DOHH2 (cell line): ENCODE results near the gene NRCAM.

Experiments used
- H3F3A ChIP-seq: fragments of 200-600 bp; sonication (generic), shearing (Covaris generic); 2 replicates; pipeline ENCODE4 v1.6.0; 2016; ENCODE audit warnings: antibody characterized with exemption, mild to moderate bottlenecking; ENCODE audit not compliant: control insufficient read depth, insufficient read depth
- H3K27ac ChIP-seq: fragments of 200-600 bp; sonication (generic); 2 replicates; pipeline ENCODE4 v1.5.1; 2014; ENCODE audit warnings: low read depth, mild to moderate bottlenecking, low read length, moderate library complexity
- H3K27me3 ChIP-seq: fragments of 200-600 bp; sonication (generic); 2 replicates; pipeline ENCODE4 v1.6.1; 2014; ENCODE audit warnings: mild to moderate bottlenecking, low read length, mixed read lengths; ENCODE audit not compliant: control insufficient read depth
- H3K36me3 ChIP-seq: fragments of 200-600 bp; sonication (generic); 2 replicates; pipeline ENCODE4 v1.6.1; 2014; ENCODE audit warnings: mild to moderate bottlenecking, low read length, moderate library complexity, mixed read lengths; ENCODE audit not compliant: control insufficient read depth
- H3K4me1 ChIP-seq: fragments of 200-600 bp; sonication (generic); 2 replicates; pipeline ENCODE4 v1.6.1; 2014; ENCODE audit warnings: mild to moderate bottlenecking, low read length, mixed read lengths; ENCODE audit not compliant: control insufficient read depth
- H3K4me2 ChIP-seq: fragments of 200-600 bp; sonication (generic); 2 replicates; pipeline ENCODE4 v1.6.0; 2014; ENCODE audit warnings: mild to moderate bottlenecking, low read length, moderate library complexity
- H3K4me3 ChIP-seq: fragments of 200-600 bp; sonication (generic); 2 replicates; pipeline ENCODE4 v1.5.1; 2014; ENCODE audit warnings: mild to moderate bottlenecking, low read length, mixed read lengths
- H3K79me2 ChIP-seq: fragments of 200-600 bp; sonication (generic); 2 replicates; pipeline ENCODE4 v1.6.1; 2014; ENCODE audit warnings: mild to moderate bottlenecking, low read length, mixed read lengths; ENCODE audit not compliant: control insufficient read depth
- H3K9me2 ChIP-seq: fragments of 200-600 bp; sonication (generic); replicated peaks from 2 replicates; pipeline ENCODE4 v1.6.1; 2014; ENCODE audit warnings: mild to moderate bottlenecking, low read length, mixed read lengths; ENCODE audit not compliant: control insufficient read depth
- H3K9me3 ChIP-seq: fragments of 200-600 bp; sonication (generic); 2 replicates; pipeline ENCODE4 v1.6.1; 2014; ENCODE audit warnings: antibody characterized with exemption, low read length, mixed read lengths; ENCODE audit not compliant: control insufficient read depth, insufficient read depth
- H4K20me1 ChIP-seq: fragments of 200-600 bp; sonication (generic); 2 replicates; pipeline ENCODE4 v1.6.0; 2014; ENCODE audit warnings: low read depth, mild to moderate bottlenecking, antibody characterized with exemption, low read length, moderate library complexity; ENCODE audit not compliant: control insufficient read depth, insufficient read depth
- EZH2phosphoT487 ChIP-seq: fragments of 200-600 bp; sonication (generic); IDR thresholded peaks from 2 replicates; pipeline ENCODE4 v1.6.1; 2017; ENCODE audit warnings: borderline replicate concordance, mild to moderate bottlenecking, antibody characterized with exemption, low read length, moderate library complexity, mixed read lengths
- TF ChIP-seq, protein P1 (sequence below): fragments of 200-600 bp; sonication (generic); IDR thresholded peaks from one replicate; pipeline ENCODE4 v1.5.1; 2014; ENCODE audit warnings: antibody characterized with exemption, mild to moderate bottlenecking, low read depth, low read length; ENCODE audit not compliant: poor library complexity, severe bottlenecking

NRCAM gene

DNA sequence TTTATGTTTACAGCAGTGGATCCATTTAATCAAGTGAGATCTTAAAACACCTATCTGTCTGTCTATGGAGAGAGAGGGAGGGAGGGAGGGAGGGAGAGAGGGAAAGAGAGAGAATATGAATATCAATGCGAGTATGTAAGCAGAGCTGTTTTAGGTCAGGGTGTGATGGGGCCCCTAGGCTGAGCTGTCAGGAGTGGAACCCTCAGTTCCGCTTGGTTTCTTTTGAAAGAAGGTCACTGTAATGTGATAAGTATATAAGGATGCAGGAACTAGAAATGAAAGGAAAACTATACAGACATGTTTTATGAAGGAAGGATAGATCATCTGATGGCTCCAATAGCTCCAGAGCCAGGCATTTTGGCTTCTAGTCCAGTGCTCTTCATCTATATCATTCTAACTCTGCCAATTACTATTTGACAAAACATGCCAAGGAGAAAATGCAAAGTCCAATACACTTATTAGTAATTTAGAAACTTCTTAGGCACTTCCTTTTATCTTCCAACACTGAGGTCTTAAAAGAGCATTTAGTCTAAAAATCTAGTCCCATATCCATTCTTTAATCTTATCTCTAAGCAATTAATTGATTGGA, 70.3 kb downstream of the NRCAM start:
- Histone ChIP-seq H3K27ac (no peak overlapping the region), H3K4me2 (no peak overlapping the region), H3K79me2 (no peaks in the 10 kb centered on the region), H3F3A (no peaks in the 10 kb centered on the region), H3K27me3 (0 out of 2 replicates have a peak, but pooled peaks cover 5% of the 10 kb centered on the region), H3K9me3 (no peaks in the 10 kb centered on the region), H3K36me3 (no peaks in the 10 kb centered on the region), H3K4me1 (peaks cover 8% of the 10 kb centered on the region; the same call in 1 of the 2 replicates), H3K9me2 (no peaks in the 10 kb centered on the region), H4K20me1 (no peaks in the 10 kb centered on the region), H3K4me3 (no peak overlapping the region)
- TF ChIP-seq, protein P1, sequence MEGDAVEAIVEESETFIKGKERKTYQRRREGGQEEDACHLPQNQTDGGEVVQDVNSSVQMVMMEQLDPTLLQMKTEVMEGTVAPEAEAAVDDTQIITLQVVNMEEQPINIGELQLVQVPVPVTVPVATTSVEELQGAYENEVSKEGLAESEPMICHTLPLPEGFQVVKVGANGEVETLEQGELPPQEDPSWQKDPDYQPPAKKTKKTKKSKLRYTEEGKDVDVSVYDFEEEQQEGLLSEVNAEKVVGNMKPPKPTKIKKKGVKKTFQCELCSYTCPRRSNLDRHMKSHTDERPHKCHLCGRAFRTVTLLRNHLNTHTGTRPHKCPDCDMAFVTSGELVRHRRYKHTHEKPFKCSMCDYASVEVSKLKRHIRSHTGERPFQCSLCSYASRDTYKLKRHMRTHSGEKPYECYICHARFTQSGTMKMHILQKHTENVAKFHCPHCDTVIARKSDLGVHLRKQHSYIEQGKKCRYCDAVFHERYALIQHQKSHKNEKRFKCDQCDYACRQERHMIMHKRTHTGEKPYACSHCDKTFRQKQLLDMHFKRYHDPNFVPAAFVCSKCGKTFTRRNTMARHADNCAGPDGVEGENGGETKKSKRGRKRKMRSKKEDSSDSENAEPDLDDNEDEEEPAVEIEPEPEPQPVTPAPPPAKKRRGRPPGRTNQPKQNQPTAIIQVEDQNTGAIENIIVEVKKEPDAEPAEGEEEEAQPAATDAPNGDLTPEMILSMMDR: no peak
- TF ChIP-seq EZH2phosphoT487: no peak

DNA sequence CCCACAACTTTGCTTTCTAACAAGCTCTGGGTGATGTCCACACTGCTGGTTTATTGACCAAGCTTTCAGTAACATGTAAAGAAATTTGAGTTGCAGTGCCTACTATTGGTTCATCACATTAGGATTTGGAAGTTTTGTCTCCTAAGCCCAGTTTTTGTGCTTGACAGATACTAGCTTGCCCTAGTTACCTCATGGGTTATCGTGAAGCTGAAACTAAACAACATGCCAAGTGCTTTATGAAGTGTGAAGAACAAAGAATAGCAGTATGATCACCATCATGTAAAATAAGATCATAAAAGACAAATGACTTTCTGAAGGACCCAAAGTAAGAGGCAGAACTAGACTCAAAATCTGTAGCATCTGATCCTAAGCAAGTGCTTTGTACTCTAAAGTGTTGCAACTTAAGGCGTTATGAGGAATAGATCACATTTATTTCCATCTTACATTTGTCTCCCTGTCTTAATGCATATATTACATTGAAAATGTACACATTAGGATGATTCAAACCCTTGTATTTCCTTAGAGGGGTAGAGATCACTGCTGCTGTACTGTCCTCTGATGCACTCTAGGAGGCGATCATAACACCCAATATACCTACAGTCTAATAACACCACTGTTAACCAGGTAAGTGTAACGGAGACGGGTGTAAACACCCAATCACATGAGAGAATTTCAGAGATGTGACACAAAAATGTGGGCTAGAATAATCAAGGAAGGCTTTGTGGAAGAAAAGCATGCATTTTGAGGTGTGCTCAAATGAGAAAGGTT, 71.3 kb downstream of the NRCAM start:
- Histone ChIP-seq H3K27ac (no peak overlapping the region), H3K4me2 (no peak overlapping the region), H4K20me1 (no peaks in the 10 kb centered on the region), H3K79me2 (no peaks in the 10 kb centered on the region), H3K9me3 (no peaks in the 10 kb centered on the region), H3K27me3 (0 out of 2 replicates have a peak, but pooled peaks cover 5% of the 10 kb centered on the region), H3F3A (no peaks in the 10 kb centered on the region), H3K4me3 (no peak overlapping the region), H3K4me1 (peaks cover 8% of the 10 kb centered on the region; the same call in 1 of the 2 replicates), H3K36me3 (no peaks in the 10 kb centered on the region), H3K9me2 (no peaks in the 10 kb centered on the region)
- TF ChIP-seq, protein P1: peak; percentile 75
- TF ChIP-seq EZH2phosphoT487: no peak

DNA sequence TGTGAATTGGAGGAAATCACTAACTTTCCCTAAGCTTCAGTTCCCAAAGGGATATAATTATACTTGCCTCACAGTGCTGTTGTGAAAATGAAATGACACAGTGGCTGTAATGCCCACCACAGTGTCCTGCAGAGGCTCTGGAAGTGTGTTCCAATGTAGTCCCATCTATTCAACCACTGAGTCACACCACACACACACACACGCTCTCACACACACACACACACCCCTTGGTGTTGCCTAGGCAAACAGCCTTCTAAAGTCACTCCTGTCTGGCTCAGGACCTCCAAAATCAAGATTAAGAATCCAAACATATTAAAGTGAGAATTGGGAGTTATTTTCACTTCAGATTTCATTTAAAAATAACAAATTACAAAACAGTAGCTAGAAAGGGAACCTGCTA, 73.3 kb downstream of the NRCAM start:
- H3K9me3 ChIP-seq: no peaks in the 10 kb centered on the region
- no peak overlapping the region for H3K4me2 ChIP-seq
- H3K27ac ChIP-seq: no peak overlapping the region
- H3K4me1 ChIP-seq: peaks cover 8% of the 10 kb centered on the region; the same call in 1 of the 2 replicates
- H3K27me3 ChIP-seq: 0 out of 2 replicates have a peak, but pooled peaks cover 5% of the 10 kb centered on the region
- H3K79me2 ChIP-seq: no peaks in the 10 kb centered on the region
- no peak overlapping the region for H3K4me3 ChIP-seq
- H4K20me1 ChIP-seq: no peaks in the 10 kb centered on the region
- H3F3A ChIP-seq: no peaks in the 10 kb centered on the region
- no peaks in the 10 kb centered on the region for H3K36me3 ChIP-seq
- no peak for TF ChIP-seq EZH2phosphoT487
- TF ChIP-seq, protein P1: no peak
- H3K9me2 ChIP-seq: no peaks in the 10 kb centered on the region
